ENCODE measurements around the gene GGT6.

GGT6 gene

DNA sequence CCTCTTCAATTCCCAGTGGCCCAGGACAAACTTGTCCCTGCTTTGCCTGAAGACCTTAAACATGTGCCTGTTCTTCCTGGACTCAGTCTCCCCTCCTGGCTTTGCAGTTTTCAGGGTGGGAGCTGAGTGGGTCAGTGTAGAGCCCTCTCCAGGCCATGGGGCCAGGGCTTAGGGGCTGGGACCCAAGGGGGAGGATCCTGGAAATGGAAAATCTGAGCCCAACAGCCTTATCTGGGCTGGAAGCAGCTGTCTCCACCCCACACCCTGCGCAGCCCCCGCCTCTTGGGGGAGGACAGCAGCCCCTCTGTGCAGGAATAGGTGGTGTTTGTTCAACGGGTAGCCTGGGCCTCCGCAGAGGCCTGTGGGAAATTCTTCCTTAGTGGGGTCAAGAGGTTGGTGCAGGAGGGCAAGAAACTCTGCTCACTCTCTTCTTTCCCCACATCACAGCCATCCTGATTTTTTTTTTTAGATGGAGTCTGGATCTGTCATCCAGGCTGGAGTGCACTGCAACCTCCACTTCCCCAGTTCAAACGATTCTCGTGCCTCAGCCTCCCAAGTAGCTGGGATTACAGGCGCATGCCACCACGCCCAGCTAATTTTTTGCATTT, 17.1 kb upstream of the GGT6 start:
- no peak for TF ChIP-seq ZNF23 (tag by site-specific recombination; IDR thresholded peaks at IDR 0.05; ENCODE audit: borderline replicate concordance)
- no peak for TF ChIP-seq ZNF621 (tag by site-specific recombination; IDR thresholded peaks at IDR 0.05)
- TF ChIP-seq, protein P1, sequence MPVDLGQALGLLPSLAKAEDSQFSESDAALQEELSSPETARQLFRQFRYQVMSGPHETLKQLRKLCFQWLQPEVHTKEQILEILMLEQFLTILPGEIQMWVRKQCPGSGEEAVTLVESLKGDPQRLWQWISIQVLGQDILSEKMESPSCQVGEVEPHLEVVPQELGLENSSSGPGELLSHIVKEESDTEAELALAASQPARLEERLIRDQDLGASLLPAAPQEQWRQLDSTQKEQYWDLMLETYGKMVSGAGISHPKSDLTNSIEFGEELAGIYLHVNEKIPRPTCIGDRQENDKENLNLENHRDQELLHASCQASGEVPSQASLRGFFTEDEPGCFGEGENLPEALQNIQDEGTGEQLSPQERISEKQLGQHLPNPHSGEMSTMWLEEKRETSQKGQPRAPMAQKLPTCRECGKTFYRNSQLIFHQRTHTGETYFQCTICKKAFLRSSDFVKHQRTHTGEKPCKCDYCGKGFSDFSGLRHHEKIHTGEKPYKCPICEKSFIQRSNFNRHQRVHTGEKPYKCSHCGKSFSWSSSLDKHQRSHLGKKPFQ (tag by site-specific recombination; IDR thresholded peaks at IDR 0.05), result no peak
- TF ChIP-seq, protein P2, sequence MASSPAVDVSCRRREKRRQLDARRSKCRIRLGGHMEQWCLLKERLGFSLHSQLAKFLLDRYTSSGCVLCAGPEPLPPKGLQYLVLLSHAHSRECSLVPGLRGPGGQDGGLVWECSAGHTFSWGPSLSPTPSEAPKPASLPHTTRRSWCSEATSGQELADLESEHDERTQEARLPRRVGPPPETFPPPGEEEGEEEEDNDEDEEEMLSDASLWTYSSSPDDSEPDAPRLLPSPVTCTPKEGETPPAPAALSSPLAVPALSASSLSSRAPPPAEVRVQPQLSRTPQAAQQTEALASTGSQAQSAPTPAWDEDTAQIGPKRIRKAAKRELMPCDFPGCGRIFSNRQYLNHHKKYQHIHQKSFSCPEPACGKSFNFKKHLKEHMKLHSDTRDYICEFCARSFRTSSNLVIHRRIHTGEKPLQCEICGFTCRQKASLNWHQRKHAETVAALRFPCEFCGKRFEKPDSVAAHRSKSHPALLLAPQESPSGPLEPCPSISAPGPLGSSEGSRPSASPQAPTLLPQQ (tag by site-specific recombination; IDR thresholded peaks at IDR 0.05), result no peak
- Histone ChIP-seq H3K36me3 (ENCODE audit: control insufficient read depth in 2 of 2, insufficient read depth in 1 of 2, low read length in 2 of 2) (no peaks in the 10 kb centered on the region), H3K9me3 (ENCODE audit: control insufficient read depth, insufficient read depth, low read depth, low read length) (no peaks in the 10 kb centered on the region), H3K4me1 (ENCODE audit: control insufficient read depth, insufficient read depth, low read length) (0 out of 2 replicates have a peak, but pooled peaks cover 4% of the 10 kb centered on the region), H3K4me3 (ENCODE audit: low read depth, low read length) (no peak overlapping the region), H3K27ac (ENCODE audit: extremely low read depth, low read depth, low read length) (no peak overlapping the region)
- POLR2A ChIA-PET, result no interaction called here
- CTCF ChIA-PET, result interaction anchor here (0.7 to 3.8 kb wide), 2 partner anchors 10 to 12 kb away, joined by 3 to 23 read pairs; no protein-coding TSS in a partner anchor

DNA sequence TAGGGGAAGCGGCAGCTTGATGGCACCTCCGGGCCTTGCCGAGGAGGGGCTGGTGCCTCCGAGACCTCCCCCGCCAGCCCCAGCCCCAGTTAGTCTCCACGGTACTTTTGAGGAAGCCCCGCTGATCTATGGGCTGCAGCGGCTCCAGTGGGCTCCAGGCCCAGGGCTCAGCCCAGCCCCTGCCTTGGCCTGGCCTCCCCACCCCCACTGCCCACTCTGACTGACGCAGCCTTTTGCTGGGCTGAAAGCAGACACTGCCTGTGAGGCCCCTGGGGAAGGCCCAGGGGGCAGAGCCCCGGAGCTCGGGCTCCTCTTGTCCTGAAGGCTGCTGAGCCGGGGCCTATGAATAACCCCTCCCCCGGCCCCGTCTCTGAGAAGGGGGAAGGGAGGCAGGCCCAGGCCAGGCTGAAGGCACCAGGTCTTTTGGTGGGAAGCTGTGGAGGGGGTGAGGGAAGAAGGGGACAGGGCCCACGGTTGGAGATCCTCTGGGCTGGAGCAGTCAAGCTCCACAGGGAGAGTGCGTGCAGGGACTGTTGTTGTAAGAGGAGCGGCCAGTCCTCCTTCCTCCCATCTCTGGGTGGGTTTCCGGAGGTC, 16.4 kb upstream of the GGT6 start:
- CTCF ChIA-PET, result interaction anchor here (0.7 to 3.8 kb wide), 3 partner anchors 10 to 23 kb away, joined by 3 to 23 read pairs (median 3); no protein-coding TSS in a partner anchor
- TF ChIP-seq IKZF3 (tag by site-specific recombination; IDR thresholded peaks at IDR 0.05) (no peak), KLF9 (tag by site-specific recombination; IDR thresholded peaks at IDR 0.05; ENCODE audit: low read depth) (no peak), ZBTB20 (tag by site-specific recombination; IDR thresholded peaks at IDR 0.05) (0 out of 2 replicates have a peak, but pooled peaks have one; percentile 24), ZBTB8A (tag by site-specific recombination; IDR thresholded peaks at IDR 0.05) (peak; percentile 78), ZEB2 (tag by site-specific recombination; IDR thresholded peaks at IDR 0.05) (no peak), ZNF660 (tag by site-specific recombination; IDR thresholded peaks at IDR 0.05) (no peak), ZNF350 (tag by site-specific recombination; IDR thresholded peaks at IDR 0.05) (no peak), ZIC2 (tag by site-specific recombination; IDR thresholded peaks at IDR 0.05) (peak; percentile 61), ZNF610 (tag by site-specific recombination; IDR thresholded peaks at IDR 0.05; ENCODE audit: borderline replicate concordance) (no peak), GLIS2 (tag by site-specific recombination; IDR thresholded peaks at IDR 0.05) (0 out of 2 replicates have a peak, but pooled peaks have one; percentile 19), EGR2 (tag by site-specific recombination; IDR thresholded peaks at IDR 0.05; ENCODE audit: low read depth) (no peak), GLIS1 (tag by site-specific recombination; IDR thresholded peaks at IDR 0.05) (peak; percentile 40; the same call in 1 of the 2 replicates), ZNF140 (tag by site-specific recombination; IDR thresholded peaks at IDR 0.05) (no peak)
- TF ChIP-seq, protein P3, sequence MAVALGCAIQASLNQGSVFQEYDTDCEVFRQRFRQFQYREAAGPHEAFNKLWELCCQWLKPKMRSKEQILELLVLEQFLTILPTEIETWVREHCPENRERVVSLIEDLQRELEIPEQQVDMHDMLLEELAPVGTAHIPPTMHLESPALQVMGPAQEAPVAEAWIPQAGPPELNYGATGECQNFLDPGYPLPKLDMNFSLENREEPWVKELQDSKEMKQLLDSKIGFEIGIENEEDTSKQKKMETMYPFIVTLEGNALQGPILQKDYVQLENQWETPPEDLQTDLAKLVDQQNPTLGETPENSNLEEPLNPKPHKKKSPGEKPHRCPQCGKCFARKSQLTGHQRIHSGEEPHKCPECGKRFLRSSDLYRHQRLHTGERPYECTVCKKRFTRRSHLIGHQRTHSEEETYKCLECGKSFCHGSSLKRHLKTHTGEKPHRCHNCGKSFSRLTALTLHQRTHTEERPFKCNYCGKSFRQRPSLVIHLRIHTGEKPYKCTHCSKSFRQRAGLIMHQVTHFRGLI (tag by site-specific recombination; IDR thresholded peaks at IDR 0.05), result peak; percentile 28; the same call in 1 of the 2 replicates
- TF ChIP-seq, protein P4, sequence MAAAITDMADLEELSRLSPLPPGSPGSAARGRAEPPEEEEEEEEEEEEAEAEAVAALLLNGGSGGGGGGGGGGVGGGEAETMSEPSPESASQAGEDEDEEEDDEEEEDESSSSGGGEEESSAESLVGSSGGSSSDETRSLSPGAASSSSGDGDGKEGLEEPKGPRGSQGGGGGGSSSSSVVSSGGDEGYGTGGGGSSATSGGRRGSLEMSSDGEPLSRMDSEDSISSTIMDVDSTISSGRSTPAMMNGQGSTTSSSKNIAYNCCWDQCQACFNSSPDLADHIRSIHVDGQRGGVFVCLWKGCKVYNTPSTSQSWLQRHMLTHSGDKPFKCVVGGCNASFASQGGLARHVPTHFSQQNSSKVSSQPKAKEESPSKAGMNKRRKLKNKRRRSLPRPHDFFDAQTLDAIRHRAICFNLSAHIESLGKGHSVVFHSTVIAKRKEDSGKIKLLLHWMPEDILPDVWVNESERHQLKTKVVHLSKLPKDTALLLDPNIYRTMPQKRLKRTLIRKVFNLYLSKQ (tag by site-specific recombination; IDR thresholded peaks at IDR 0.05; ENCODE audit: borderline replicate concordance), result no peak
- TF ChIP-seq, protein P5, sequence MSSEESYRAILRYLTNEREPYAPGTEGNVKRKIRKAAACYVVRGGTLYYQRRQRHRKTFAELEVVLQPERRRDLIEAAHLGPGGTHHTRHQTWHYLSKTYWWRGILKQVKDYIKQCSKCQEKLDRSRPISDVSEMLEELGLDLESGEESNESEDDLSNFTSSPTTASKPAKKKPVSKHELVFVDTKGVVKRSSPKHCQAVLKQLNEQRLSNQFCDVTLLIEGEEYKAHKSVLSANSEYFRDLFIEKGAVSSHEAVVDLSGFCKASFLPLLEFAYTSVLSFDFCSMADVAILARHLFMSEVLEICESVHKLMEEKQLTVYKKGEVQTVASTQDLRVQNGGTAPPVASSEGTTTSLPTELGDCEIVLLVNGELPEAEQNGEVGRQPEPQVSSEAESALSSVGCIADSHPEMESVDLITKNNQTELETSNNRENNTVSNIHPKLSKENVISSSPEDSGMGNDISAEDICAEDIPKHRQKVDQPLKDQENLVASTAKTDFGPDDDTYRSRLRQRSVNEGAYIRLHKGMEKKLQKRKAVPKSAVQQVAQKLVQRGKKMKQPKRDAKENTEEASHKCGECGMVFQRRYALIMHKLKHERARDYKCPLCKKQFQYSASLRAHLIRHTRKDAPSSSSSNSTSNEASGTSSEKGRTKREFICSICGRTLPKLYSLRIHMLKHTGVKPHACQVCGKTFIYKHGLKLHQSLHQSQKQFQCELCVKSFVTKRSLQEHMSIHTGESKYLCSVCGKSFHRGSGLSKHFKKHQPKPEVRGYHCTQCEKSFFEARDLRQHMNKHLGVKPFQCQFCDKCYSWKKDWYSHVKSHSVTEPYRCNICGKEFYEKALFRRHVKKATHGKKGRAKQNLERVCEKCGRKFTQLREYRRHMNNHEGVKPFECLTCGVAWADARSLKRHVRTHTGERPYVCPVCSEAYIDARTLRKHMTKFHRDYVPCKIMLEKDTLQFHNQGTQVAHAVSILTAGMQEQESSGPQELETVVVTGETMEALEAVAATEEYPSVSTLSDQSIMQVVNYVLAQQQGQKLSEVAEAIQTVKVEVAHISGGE (tag by site-specific recombination; conservative IDR thresholded peaks at IDR 0.05; ENCODE audit: low read depth), result no peak
- TF ChIP-seq, protein P6, sequence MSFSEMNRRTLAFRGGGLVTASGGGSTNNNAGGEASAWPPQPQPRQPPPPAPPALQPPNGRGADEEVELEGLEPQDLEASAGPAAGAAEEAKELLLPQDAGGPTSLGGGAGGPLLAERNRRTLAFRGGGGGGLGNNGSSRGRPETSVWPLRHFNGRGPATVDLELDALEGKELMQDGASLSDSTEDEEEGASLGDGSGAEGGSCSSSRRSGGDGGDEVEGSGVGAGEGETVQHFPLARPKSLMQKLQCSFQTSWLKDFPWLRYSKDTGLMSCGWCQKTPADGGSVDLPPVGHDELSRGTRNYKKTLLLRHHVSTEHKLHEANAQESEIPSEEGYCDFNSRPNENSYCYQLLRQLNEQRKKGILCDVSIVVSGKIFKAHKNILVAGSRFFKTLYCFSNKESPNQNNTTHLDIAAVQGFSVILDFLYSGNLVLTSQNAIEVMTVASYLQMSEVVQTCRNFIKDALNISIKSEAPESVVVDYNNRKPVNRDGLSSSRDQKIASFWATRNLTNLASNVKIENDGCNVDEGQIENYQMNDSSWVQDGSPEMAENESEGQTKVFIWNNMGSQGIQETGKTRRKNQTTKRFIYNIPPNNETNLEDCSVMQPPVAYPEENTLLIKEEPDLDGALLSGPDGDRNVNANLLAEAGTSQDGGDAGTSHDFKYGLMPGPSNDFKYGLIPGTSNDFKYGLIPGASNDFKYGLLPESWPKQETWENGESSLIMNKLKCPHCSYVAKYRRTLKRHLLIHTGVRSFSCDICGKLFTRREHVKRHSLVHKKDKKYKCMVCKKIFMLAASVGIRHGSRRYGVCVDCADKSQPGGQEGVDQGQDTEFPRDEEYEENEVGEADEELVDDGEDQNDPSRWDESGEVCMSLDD (tag by site-specific recombination; IDR thresholded peaks at IDR 0.05), result no peak

More for the DNA sequence above, 16.4 kb upstream of the GGT6 start:
- POLR2A ChIA-PET, result no interaction called here
- no peaks in the 10 kb centered on the region for H3K9me3 ChIP-seq (ENCODE audit: control insufficient read depth, insufficient read depth, low read depth, low read length)
- H3K36me3 ChIP-seq (ENCODE audit: control insufficient read depth in 2 of 2, insufficient read depth in 1 of 2, low read length in 2 of 2), result no peaks in the 10 kb centered on the region
- no peak overlapping the region for H3K27ac ChIP-seq (ENCODE audit: extremely low read depth, low read depth, low read length)
- 0 out of 2 replicates have a peak, but pooled peaks cover 4% of the 10 kb centered on the region for H3K4me1 ChIP-seq (ENCODE audit: control insufficient read depth, insufficient read depth, low read length)
- no peak overlapping the region for H3K4me3 ChIP-seq (ENCODE audit: low read depth, low read length)

Data from HEK293 (cell line).